Fibroblast of skin of left quadriceps (primary cell): Measurements from ENCODE around the gene BASP1.
"Not testable (repeated sequence)": the region's sequence is repeated elsewhere in the genome, so short reads cannot be mapped to it uniquely, and the experiment has no call there.

Experiments
- DNase-seq, 2 experiments: peaks; one replicate each; pipeline ENCODE4 v3.0.0-alpha.2; 2013; ENCODE audit warnings: low read depth in 2 of 2

The BASP1 gene

DNA sequence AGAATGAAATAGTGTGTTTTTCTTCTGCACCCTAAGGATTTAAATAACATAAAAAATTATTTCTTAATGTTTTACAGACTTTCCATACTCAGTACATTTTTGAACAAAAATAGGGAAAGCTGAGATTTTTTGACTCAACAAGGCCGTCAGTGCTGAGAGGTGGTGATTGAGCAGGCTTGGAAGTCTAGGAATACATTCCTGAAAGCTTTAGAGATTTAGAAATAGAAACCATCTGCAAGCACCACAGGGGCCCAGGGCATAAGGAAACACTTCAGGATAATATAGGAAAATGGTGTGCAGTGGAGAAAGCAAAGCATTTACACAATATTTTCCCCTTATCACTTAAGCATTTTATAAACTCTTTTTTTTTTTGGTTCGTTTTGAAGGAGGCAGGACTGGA lies 5.2 kb downstream of the BASP1 start:
- peak; percentile 79 to 81 for DNase-seq

GRCh38 chr5:17223367-17224185 lies 6.1 kb downstream of the BASP1 start:
- DNase-seq = no peak

DNA sequence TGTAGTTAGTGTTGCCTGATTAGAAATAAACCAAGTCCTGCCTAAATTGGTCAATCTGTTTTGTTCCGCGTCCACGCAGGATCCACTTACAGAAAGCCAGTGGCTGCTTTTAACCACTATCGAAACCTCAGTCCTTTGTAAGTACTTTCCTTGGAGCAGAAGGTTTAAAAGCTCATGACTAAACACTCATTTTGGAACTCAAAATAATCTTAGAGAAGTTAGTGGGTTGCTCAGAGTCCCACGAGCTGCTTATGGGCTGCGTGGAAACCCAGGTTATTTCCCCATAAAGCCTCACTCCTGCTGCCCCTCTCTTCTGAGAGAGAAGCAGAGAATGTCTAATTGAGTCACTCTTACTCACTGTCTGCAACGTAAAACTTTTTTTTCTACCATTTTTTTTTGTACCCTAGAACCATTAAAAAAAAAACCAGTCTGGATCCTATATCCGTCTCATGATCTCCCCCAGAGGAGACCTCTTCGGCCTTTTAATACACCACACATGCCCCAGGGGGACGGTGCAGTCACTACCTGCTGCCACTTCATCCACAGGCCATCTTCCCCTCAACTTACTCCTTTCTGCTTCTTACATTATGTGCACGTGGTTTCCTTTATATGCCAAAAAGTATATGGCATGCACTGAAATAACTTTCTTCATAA lies 7.6 kb downstream of the BASP1 start:
- no peak for DNase-seq

DNA sequence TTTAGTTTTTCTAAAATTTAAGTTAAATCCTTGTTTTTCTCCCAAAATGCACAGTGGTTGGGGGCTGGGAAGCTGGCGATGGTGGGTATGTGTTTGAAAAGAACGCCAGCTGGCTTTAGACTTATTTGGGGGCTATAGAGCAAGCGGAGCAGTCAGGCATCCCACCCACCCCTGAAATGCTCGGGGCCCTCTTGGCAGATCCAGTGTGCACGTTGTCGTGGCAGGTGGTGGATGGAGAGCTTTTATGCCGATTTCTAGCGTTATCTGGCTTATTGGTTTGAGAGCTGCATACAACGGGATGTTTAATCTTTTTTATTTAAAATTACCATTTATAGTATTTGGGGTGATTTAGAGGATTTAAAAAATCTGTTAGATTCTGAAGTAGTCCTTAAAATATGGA lies 8.1 kb downstream of the BASP1 start:
- DNase-seq = no peak

DNA sequence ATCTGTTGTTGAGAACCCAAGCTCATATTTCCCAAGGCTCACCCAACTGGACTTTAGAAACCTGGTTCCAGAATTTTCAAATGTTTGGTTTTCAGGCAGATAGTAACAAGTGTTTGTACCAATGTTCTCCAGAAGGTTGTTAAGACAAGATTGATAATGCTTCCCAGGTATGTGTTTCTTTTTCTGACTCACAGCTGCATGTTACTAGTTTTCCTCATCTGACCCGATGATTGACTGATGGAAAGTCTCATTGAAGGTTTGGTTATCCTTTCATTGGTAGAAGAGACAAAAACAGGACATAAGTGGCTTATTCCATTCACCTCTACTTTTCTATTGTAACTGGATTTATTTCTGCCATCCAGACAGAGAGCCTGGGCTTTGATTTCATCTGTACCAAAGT lies 10.4 kb downstream of the BASP1 start:
- DNase-seq = no peak

- DNase-seq = peak; percentile 34 to 40
Observed at GRCh38 chr5:17228821-17229291, 11.4 kb downstream of the BASP1 start.

DNA sequence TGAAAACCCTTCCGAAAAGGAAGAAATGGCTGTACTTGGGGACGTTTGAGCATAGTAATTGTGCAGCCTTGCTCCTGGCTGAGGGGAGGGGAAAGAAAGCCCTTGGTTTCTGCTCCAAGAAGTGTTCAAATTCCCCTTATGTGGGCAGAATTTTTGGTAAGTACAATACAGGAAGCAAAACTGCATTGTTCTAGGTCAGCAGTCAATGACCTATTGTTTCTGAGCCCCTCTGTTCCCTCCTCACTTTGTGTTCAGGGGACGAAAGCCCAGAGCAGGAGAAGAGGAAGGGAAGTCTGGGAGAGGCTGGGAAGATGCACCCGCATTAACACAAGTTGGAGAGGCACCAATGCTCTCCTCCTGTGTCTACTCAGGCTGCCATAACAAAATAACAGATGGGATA lies 11.9 kb downstream of the BASP1 start:
- no peak for DNase-seq

GRCh38 chr5:17230191-17230590 lies 12.8 kb downstream of the BASP1 start:
- DNase-seq = no peak

DNA sequence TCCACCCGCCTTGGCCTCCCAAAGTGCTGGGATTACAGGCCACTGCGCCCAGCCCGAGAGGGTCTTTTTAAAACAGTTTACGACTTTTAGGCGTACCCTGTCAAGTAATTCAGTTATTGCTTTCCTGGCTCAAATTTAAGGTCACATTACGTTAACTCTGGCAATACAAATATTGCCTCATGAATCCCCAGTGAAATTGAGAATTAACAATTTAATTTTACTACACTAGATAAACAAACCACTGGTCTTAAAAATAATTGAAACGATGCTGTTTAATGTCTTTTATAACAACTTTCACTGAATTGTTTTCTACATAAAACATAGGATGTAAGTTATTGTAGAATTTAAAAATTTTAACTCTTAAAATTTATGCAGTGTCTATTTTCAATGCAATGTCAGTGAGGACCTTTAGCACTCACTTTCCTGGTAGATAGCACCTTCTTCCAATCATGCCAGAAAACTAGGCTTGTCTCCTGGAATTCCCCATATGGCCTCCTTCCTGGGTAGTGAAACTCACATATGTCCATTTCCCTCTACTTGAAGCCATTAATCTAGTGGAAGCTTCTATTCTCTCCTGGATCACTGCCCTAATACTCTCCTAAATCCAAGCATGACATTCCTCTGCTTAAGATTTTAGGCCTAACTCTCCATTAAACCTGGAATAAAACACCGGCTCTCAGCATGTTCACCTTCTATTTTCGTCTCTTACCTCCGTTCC lies 13.5 kb downstream of the BASP1 start:
- DNase-seq = no peak

GRCh38 chr5:17232405-17232804 lies 15.0 kb downstream of the BASP1 start:
- DNase-seq = no peak

GRCh38 chr5:17233488-17233887 lies 16.1 kb downstream of the BASP1 start:
- DNase-seq = no peak

DNA sequence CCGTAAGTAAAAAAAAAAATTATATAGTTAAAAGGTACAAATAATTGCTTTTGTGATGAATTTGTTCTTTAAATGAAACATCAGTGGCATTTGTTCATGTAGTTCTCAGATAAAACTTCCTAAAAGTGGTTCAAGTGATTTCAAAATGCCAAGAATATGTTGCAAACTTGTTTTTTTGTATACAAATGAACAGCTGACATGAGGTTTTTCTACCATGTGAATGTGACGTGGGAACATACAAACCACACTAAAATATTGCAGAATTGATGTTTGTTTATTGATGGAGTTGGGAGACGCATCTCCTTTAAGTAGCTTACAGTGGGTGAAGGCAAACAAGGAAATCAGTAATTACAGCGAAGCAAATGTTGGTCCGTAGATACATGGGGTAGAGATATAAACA lies 16.9 kb downstream of the BASP1 start:
- no peak for DNase-seq

- no peak for DNase-seq
Observed at GRCh38 chr5:17235731-17236330, 18.4 kb downstream of the BASP1 start.

DNA sequence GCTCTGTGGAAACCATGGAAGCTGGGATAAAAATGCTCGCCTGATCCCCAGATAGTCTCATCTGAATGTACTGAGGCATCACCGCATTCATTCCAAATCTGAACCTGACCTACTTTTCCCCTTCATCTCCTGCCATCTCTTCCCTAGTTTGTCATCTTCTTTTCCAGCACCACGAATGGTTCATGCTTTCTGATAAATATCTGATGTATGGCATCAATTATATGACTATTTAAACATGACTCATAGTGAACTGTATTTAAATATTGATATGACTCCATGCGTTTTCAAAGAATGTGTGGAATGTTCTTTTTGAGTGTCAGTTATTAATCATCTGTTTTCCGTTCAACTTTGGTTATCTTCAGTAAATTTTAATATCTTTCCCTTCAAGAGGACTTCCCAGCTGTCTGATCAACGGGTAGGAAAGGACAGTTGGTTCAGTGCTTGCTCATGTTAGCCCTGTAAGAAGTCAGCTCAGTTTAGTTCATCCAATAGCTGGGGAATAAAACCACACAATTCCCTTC lies 21.1 kb downstream of the BASP1 start:
- peak; percentile 78 to 82 for DNase-seq

DNA sequence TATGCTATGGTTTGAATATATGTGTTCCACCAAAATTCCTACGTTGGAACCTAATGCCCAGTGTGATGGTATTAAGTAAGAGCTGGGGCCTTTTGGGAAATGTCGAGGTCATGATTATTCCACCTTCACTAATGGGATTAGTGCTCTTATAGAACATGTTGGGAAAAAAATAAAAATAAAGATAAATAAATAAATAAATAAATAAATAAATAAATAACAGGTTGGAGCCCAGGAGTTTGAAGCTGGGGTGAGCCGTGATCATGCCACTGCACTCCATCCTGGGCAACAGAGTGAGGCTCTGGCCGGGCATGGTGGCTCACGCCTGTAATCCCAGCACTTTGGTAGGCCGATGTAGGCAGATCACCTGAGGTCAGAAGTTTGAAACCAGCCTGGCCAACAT lies 22.5 kb downstream of the BASP1 start:
- DNase-seq = no peak

- no peak for DNase-seq
Observed at GRCh38 chr5:17240487-17240886, 23.1 kb downstream of the BASP1 start.

- DNase-seq = no peak
Observed at GRCh38 chr5:17241635-17242034, 24.2 kb downstream of the BASP1 start.

- no peak for DNase-seq
Observed at GRCh38 chr5:17243287-17244063, 26.0 kb downstream of the BASP1 start.

DNA sequence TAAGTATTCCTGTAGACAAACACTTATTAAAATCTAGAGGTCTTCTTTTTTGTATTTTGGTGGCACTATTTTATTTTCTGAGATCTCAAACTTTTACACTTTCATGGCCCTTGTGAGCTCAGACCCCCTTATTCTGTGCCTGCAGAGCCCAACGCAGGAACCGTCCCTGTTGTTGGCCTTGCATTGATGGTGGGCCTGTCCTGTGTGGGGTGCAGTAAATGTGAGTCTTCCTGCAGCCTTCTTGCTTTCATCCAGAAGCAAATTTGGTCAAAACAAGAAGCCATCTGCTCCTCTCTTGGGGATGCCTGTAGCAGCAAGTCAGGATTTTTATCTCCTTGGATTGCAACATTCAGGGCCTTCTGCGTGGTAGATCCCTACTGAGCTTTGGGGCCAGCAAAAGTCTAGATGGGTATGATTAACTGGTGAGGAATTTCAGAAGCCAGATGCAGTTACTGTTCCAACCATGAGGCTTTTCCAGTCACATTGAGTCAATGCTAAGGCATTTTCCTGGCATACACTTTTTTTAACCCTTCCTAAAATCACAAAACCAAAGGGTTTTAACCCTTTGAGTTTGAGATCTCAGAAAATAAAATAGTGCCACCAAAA lies 31.7 kb downstream of the BASP1 start:
- peak; percentile 95 to 96 for DNase-seq

DNA sequence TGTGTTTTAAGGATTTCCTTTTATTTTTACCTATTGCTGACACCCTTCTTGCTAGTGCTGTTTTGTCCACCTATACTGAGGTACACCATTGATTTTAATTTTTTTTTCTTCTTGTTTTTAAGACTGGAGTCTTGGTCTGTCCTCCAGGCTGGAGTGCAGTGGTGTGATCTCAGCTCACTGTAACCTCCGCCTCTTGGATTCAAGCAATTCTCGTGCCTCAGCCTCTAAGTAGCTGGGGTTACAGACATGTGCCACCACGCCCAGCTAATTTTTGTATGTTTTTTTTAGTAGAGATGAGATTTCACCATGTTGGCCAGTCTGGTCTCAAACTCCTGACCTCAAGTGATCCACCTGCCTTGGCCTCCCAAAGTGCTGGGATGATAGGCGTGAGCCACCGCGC lies 32.4 kb downstream of the BASP1 start:
- DNase-seq = not testable (repeated sequence)

DNA sequence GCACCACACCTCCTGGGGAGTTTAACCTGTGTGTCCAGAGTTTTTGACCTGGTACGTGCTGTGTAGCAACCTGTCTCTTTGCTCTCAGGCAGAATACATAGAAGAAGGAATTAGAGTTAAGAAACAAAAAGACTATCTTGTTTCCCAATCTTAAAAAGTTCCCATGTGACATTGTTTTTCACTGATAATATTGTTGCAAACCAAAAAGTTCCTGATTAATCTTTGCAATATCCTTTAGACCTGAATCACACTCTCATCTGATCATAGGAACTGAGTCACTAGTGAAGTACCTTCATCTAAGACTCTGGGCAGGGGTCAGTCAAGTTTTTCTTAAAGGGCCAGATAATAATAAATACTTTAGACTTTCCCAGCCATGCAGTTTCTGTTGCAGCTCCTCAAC lies 35.1 kb downstream of the BASP1 start:
- DNase-seq = no peak
